Cortex of kidney (tissue), 1 donor: ENCODE data around the gene CXCL1.

Experiments
- DNase-seq: peaks from one replicate; lab custom pipeline; 2025; lab: John Stamatoyannopoulos, UW

CXCL1 gene

GRCh38 chr4:73869130-73870055 lies at the start of gene CXCL1:
Gene CXCL1, plus strand, starts transcription at chr4:73869393. Its CDS starts 78 bp downstream, at chr4:73869471.
- no peak for DNase-seq

GRCh38 chr4:73821325-73821724 lies 47.9 kb upstream of the CXCL1 start:
- DNase-seq: no peak

GRCh38 chr4:73822389-73822788 lies 46.8 kb upstream of the CXCL1 start:
- no peak for DNase-seq

- DNase-seq: no peak
These were observed 46.2 kb upstream of the CXCL1 start for GRCh38 chr4:73822812-73823504.

GRCh38 chr4:73823760-73824159 lies 45.4 kb upstream of the CXCL1 start:
- no peak for DNase-seq

- no peak for DNase-seq
These were observed 40.2 kb upstream of the CXCL1 start for GRCh38 chr4:73828956-73829355.

GRCh38 chr4:73831569-73831968 lies 37.6 kb upstream of the CXCL1 start:
- no peak for DNase-seq

- no peak for DNase-seq
These were observed 36.4 kb upstream of the CXCL1 start for GRCh38 chr4:73832651-73833237.

- DNase-seq: no peak
These were observed 32.6 kb upstream of the CXCL1 start, which contains the start of gene CXCL6 for GRCh38 chr4:73836373-73837279. Gene CXCL6, plus strand, starts transcription at chr4:73836678. Its CDS starts 73 bp downstream, at chr4:73836751.

- no peak for DNase-seq
These were observed 30.1 kb upstream of the CXCL1 start for GRCh38 chr4:73839071-73839470.

GRCh38 chr4:73839715-73840114 lies 29.5 kb upstream of the CXCL1 start:
- no peak for DNase-seq

GRCh38 chr4:73841243-73841925 lies 27.8 kb upstream of the CXCL1 start:
- no peak for DNase-seq

GRCh38 chr4:73842696-73843095 lies 26.5 kb upstream of the CXCL1 start:
- no peak for DNase-seq

- no peak for DNase-seq
These were observed 25.8 kb upstream of the CXCL1 start for GRCh38 chr4:73843369-73843768.

GRCh38 chr4:73844345-73844744 lies 24.8 kb upstream of the CXCL1 start:
- no peak for DNase-seq

- no peak for DNase-seq
These were observed 24.4 kb upstream of the CXCL1 start for GRCh38 chr4:73844806-73845205.

GRCh38 chr4:73847526-73848182 lies 21.5 kb upstream of the CXCL1 start:
- no peak for DNase-seq

- DNase-seq: no peak
These were observed 20.9 kb upstream of the CXCL1 start for GRCh38 chr4:73848183-73848777.

- DNase-seq: no peak
These were observed 18.8 kb upstream of the CXCL1 start for GRCh38 chr4:73850261-73850970.
